Suprapubic skin (tissue), 3 donors: ENCODE measurements around the gene CDC14A.

Experiments
- CTCF ChIP-seq, 2 donors: fragments of 200-600 bp in 1 of 2; fragments of 450-650 bp in 1 of 2; sonication (generic) in 1 of 2; IDR thresholded peaks; one replicate each; pipeline ENCODE4 v1.5.1; 2016 to 2019; ENCODE audit warnings: antibody characterized with exemption in 2 of 2, mild to moderate bottlenecking in 1 of 2, moderate library complexity in 1 of 2
- EP300 ChIP-seq: sonication (generic); formaldehyde crosslinking; IDR thresholded peaks from one replicate; pipeline ENCODE4 v1.6.1; 2017; ENCODE audit warnings: antibody characterized with exemption
- POLR2A ChIP-seq, 2 donors: fragments of 450-650 bp; IDR thresholded peaks; one replicate each; pipeline ENCODE4 v1.6.1; 2017; ENCODE audit warnings: antibody characterized with exemption in 2 of 2, mild to moderate bottlenecking in 2 of 2, moderate library complexity in 2 of 2

- no peak for TF ChIP-seq POLR2A (IDR thresholded peaks at IDR 0.05)
- TF ChIP-seq CTCF (IDR thresholded peaks at IDR 0.05) = no peak
- no peak for TF ChIP-seq EP300
These were observed 82.5 kb downstream of the CDC14A start for GRCh38 chr1:100434831-100435230.
